ENCODE measurements around the gene ROBO1. TPM values are rescaled to one million over a fixed set of nuclear protein-coding genes. Genes with fewer than 3 reads are reported as not detected.

Gene ROBO1
- total and polyA plus RNA-seq, 2 of the 13 experiments (the other 11 are each of a cell fraction or from before 2014, with no cell fraction given) = 52.2 to 71.0 TPM

DNA sequence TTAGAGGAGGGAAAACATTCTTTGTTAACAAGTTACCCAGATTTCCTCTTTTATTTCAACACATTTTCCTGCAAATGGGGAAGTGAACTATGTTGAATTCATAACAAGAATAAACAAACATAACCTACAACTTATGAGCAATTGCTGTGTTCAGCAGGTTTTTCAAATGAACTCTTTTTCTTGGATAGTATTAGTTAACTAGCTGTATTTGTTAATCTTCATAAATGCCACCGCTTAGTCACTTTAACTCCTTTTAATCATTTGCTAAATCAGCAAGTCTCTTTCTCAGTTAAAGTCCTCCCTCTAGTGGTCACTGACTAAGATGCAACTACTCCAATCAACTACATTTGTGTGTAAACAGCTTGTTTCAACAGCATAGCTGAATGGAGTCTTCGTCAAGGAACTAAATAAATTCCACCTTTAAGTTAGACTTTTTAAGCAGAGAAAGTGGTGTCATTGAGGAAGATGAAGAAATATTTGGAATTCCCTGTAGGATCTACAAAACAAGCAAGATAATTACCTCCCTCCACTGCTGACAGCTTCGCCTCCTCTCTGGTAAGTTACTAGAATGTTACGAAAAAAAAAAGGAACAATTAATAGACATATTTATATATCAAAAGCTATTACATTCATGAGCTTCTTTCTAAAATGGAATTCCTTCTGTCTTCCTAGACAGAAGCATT is 1122.0 kb downstream of the ROBO1 start (continued):
- TF ChIP-seq, protein P1, sequence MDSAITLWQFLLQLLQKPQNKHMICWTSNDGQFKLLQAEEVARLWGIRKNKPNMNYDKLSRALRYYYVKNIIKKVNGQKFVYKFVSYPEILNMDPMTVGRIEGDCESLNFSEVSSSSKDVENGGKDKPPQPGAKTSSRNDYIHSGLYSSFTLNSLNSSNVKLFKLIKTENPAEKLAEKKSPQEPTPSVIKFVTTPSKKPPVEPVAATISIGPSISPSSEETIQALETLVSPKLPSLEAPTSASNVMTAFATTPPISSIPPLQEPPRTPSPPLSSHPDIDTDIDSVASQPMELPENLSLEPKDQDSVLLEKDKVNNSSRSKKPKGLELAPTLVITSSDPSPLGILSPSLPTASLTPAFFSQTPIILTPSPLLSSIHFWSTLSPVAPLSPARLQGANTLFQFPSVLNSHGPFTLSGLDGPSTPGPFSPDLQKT (CRISPR knock-in tag; IDR thresholded peaks at IDR 0.05; ENCODE audit: borderline replicate concordance) = no peak
- TF ChIP-seq CEBPB (IDR thresholded peaks at IDR 0.05; ENCODE audit: borderline replicate concordance, low read depth, low read length) = no peak
- no peak for TF ChIP-seq NR2F6 (IDR thresholded peaks at IDR 0.05)
- no peak for TF ChIP-seq NR2F6 (CRISPR knock-in tag; IDR thresholded peaks at IDR 0.05)
- no peak for TF ChIP-seq ZBTB42 (CRISPR knock-in tag; IDR thresholded peaks at IDR 0.05)
- TF ChIP-seq SOX6 (IDR thresholded peaks at IDR 0.05) = no peak
- no peak for TF ChIP-seq SOX6 (CRISPR knock-in tag; IDR thresholded peaks at IDR 0.05)
- TF ChIP-seq SIN3B (IDR thresholded peaks at IDR 0.05; ENCODE audit: low read length) = no peak
- no peak for TF ChIP-seq SIN3A (IDR thresholded peaks at IDR 0.05; ENCODE audit: borderline replicate concordance, low read depth, low read length)
- peak; percentile 85 for TF ChIP-seq STAG1 (CRISPR knock-in tag; IDR thresholded peaks at IDR 0.05)
- TF ChIP-seq ZMAT5 (CRISPR knock-in tag; IDR thresholded peaks at IDR 0.05; ENCODE audit: borderline replicate concordance, low read depth) = no peak
- TF ChIP-seq ZNF230 (CRISPR knock-in tag; IDR thresholded peaks at IDR 0.05) = no peak
- TF ChIP-seq ZNF160 (CRISPR knock-in tag; IDR thresholded peaks at IDR 0.05) = no peak
- no peak for TF ChIP-seq ZBTB38 (CRISPR knock-in tag; IDR thresholded peaks at IDR 0.05)
- TF ChIP-seq XBP1 (CRISPR knock-in tag; IDR thresholded peaks at IDR 0.05) = no peak
- peak; percentile 95 for TF ChIP-seq MAFF (IDR thresholded peaks at IDR 0.05; ENCODE audit: low read depth, low read length)
- TF ChIP-seq CTCF (CRISPR knock-in tag; IDR thresholded peaks at IDR 0.05) = peak; percentile 85
- TF ChIP-seq ATF2 (CRISPR knock-in tag; IDR thresholded peaks at IDR 0.05) = no peak
- TF ChIP-seq, protein P2, sequence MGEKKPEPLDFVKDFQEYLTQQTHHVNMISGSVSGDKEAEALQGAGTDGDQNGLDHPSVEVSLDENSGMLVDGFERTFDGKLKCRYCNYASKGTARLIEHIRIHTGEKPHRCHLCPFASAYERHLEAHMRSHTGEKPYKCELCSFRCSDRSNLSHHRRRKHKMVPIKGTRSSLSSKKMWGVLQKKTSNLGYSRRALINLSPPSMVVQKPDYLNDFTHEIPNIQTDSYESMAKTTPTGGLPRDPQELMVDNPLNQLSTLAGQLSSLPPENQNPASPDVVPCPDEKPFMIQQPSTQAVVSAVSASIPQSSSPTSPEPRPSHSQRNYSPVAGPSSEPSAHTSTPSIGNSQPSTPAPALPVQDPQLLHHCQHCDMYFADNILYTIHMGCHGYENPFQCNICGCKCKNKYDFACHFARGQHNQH (CRISPR knock-in tag; IDR thresholded peaks at IDR 0.05) = no peak
- TF ChIP-seq RBM22 (optimal IDR thresholded peaks at IDR 0.05; ENCODE audit: low read length) = peak; percentile 28
- no peak for TF ChIP-seq TARDBP (CRISPR knock-in tag; IDR thresholded peaks at IDR 0.05)
